ENCODE data around the gene RGSL1. TPM values are rescaled to one million over a fixed set of nuclear protein-coding genes. Genes with fewer than 3 reads are reported as not detected.

The RGSL1 gene
- polyA plus RNA-seq, 1 experiment: not detected

GRCh38 chr1:182607566-182607965, 157.6 kb downstream of the RGSL1 start:
- POLR2A ChIA-PET: no interaction called here
- no peak overlapping the region for H3K4me3 ChIP-seq (ENCODE audit: low read depth, low read length)
- H3K27me3 ChIP-seq (ENCODE audit: control insufficient read depth, insufficient read depth, low read length): peaks cover 4% of the 10 kb centered on the region
- no peaks in the 10 kb centered on the region; the same call in 1 of the 2 replicates for H3K36me3 ChIP-seq (ENCODE audit: control insufficient read depth, insufficient read depth, low read length)
- CTCF ChIA-PET: interaction anchor here (1.7 to 16.9 kb wide), 3 partner anchors 9 to 179 kb away, joined by 4 to 488 read pairs (median 10); partner anchors contain the start of gene NPL
- no peak for TF ChIP-seq CTCF (IDR thresholded peaks at IDR 0.05; ENCODE audit: insufficient read depth, low read depth, low read length)
- DNase-seq (ENCODE audit: low read depth): no peak

- ChIA-PET POLR2A (no interaction called here), CTCF (interaction anchor here (0.8 to 16.9 kb wide), 3 partner anchors 13 to 178 kb away, joined by 3 to 488 read pairs (median 3); partner anchors contain the start of gene NPL)
These were observed 158.3 kb downstream of the RGSL1 start for GRCh38 chr1:182608236-182608635.

GRCh38 chr1:182608845-182609610, 159.1 kb downstream of the RGSL1 start:
- ChIA-PET POLR2A (no interaction called here), CTCF (interaction anchor here (0.8 to 16.9 kb wide), 5 partner anchors 8 to 177 kb away, joined by 3 to 488 read pairs (median 3); partner anchors contain the start of gene NPL)
- no peak overlapping the region for H3K4me3 ChIP-seq (ENCODE audit: low read depth, low read length)
- H3K36me3 ChIP-seq (ENCODE audit: control insufficient read depth, insufficient read depth, low read length): no peaks in the 10 kb centered on the region; the same call in 1 of the 2 replicates
- H3K27me3 ChIP-seq (ENCODE audit: control insufficient read depth, insufficient read depth, low read length): no peaks in the 10 kb centered on the region; the same call in 1 of the 2 replicates
- no peak for DNase-seq (ENCODE audit: low read depth)
- no peak for TF ChIP-seq CTCF (IDR thresholded peaks at IDR 0.05; ENCODE audit: insufficient read depth, low read depth, low read length)

More at GRCh38 chr1:182608236-182608635, 158.3 kb downstream of the RGSL1 start:
- H3K4me3 ChIP-seq (ENCODE audit: low read depth, low read length): no peak overlapping the region
- TF ChIP-seq CTCF (IDR thresholded peaks at IDR 0.05; ENCODE audit: insufficient read depth, low read depth, low read length): no peak
- no peak for DNase-seq (ENCODE audit: low read depth)
- peaks cover 1% of the 10 kb centered on the region; the same call in 1 of the 2 replicates for H3K27me3 ChIP-seq (ENCODE audit: control insufficient read depth, insufficient read depth, low read length)
- H3K36me3 ChIP-seq (ENCODE audit: control insufficient read depth, insufficient read depth, low read length): no peaks in the 10 kb centered on the region; the same call in 1 of the 2 replicates

Small RNAs within 50 kb of the gene (small RNA-seq; reads per million reads assigned to genes)
- gene RF00017 (ENCODE audit: insufficient read length, low read depth, low replicate concordance): not detected

Other genes starting within 250 kb of the RGSL1 start
- gene GLUL, start 58.4 kb upstream of the RGSL1 start, polyA plus RNA-seq (2011; rRNA removed): 325 and 494 TPM in 2 replicates
- gene TEDDM1, start 49.5 kb upstream of the RGSL1 start, polyA plus RNA-seq (2011; rRNA removed): not detected in 2 replicates
- gene RNASEL, start 139.1 kb downstream of the RGSL1 start, polyA plus RNA-seq (2011; rRNA removed): 4.1 and 6.9 TPM in 2 replicates
- gene RGS16, start 154.2 kb downstream of the RGSL1 start, polyA plus RNA-seq (2011; rRNA removed): 0.23 TPM in 2 replicates
- not detected in 2 replicates for gene RGS8, start 234.4 kb downstream of the RGSL1 start, polyA plus RNA-seq (2011; rRNA removed)

Measured in BJ (cell line).